ENCODE results near the gene CCNK.

DNA sequence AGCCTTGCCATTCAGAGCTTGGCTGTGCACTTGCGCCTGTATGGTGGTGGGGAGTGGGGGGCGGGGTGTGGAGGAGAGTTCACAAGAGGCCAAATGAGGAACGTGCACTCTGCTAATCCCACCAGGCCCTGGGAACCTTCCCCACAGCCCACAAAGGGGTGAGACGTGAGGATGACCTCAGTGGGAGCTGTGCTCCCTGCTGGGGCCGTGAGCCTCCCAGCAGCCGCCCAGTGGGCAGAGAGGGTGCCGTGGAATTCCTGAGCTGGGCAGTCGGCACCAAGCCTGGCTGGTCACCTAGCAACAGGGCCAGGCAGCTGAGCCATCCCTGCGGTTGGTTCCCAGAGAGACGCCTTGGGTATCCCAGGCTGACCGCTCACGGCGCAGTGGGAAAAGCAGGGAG, 53.7 kb downstream of the CCNK start:
- TF ChIP-seq CTCF (IDR thresholded peaks at IDR 0.05 in 8 of 11, conservative IDR thresholded peaks at IDR 0.05 in 3 of 11) (no peak), POLR2A (IDR thresholded peaks at IDR 0.05) (no peak), POLR2AphosphoS5 (IDR thresholded peaks at IDR 0.05) (no peak)

Measured in spleen (tissue), 7 donors.